PFSK-1 (cell line): ENCODE measurements around the gene STK40.

ENCODE experiments used
- POLR2AphosphoS5 ChIP-seq: IDR thresholded peaks from 2 replicates; pipeline ENCODE4 v1.6.1; 2012; ENCODE audit warnings: low read depth, mild to moderate bottlenecking, control low read depth, low read length, moderate library complexity
- REST ChIP-seq, 2 experiments: IDR thresholded peaks; 2 replicates each; pipeline versions ENCODE4 v1.6.1 to v1.8.0; 2011 to 2012; ENCODE audit warnings: low read depth in 2 of 2, low read length in 2 of 2, control low read depth in 1 of 2, inconsistent platforms in 1 of 2, mild to moderate bottlenecking in 1 of 2, moderate library complexity in 1 of 2; ENCODE audit not compliant: insufficient read depth in 1 of 2
- SIN3A ChIP-seq: IDR thresholded peaks from 2 replicates; pipeline ENCODE4 v1.6.1; 2012; ENCODE audit warnings: mild to moderate bottlenecking, low read length, moderate library complexity, borderline replicate concordance; ENCODE audit not compliant: insufficient read depth

GRCh38 chr1:36307601-36308330 lies 78.0 kb downstream of the STK40 start:
- no peak for TF ChIP-seq POLR2AphosphoS5
- TF ChIP-seq SIN3A = no peak
- no peak for TF ChIP-seq REST (IDR thresholded peaks at IDR 0.05; ENCODE audit: insufficient read depth in 1 of 2, low read depth in 2 of 2, low read length in 2 of 2)
